HepG2 (cell line): ENCODE results near the gene PIP5K1C.

Experiments
- EP300 ChIP-seq, 3 experiments: sonication (generic) in 1 of 3; formaldehyde crosslinking in 1 of 3; IDR thresholded peaks; 2 replicates each; pipeline versions ENCODE4 v1.5.1 to v1.6.1; 2011 to 2020; ENCODE audit warnings: low read depth in 2 of 3, low read length in 2 of 3, borderline replicate concordance in 1 of 3, improper control_type of control experiment in 1 of 3, mild to moderate bottlenecking in 1 of 3, missing genetic modification reagents in 1 of 3, moderate library complexity in 1 of 3
- GTF3A ChIP-seq: sonication (generic); formaldehyde crosslinking; conservative IDR thresholded peaks from 2 replicates; pipeline ENCODE4 v1.4.0; 2020; ENCODE audit warnings: mild to moderate bottlenecking, missing genetic modification reagents
- GZF1 ChIP-seq: sonication (generic); formaldehyde crosslinking; IDR thresholded peaks from 2 replicates; pipeline ENCODE4 v1.5.1; 2020; ENCODE audit warnings: mild to moderate bottlenecking, missing genetic modification reagents
- HNRNPH1 ChIP-seq: fragments of 200-400 bp; formaldehyde crosslinking; optimal IDR thresholded peaks from 2 replicates; pipeline ENCODE3; 2017; ENCODE audit warnings: mild to moderate bottlenecking, low read depth, low read length
- MAZ ChIP-seq, 2 experiments: sonication (generic) in 1 of 2; formaldehyde crosslinking in 1 of 2; IDR thresholded peaks; 2 replicates each; pipeline versions ENCODE4 v1.5.0 to v1.6.1; 2012 to 2020; ENCODE audit warnings: low read depth in 2 of 2, mild to moderate bottlenecking in 2 of 2, borderline replicate concordance in 1 of 2, improper control_type of control experiment in 1 of 2, low read length in 1 of 2, missing genetic modification reagents in 1 of 2, moderate library complexity in 1 of 2
- ZBTB8A ChIP-seq: sonication (generic); formaldehyde crosslinking; IDR thresholded peaks from 2 replicates; pipeline ENCODE4 v1.4.0; 2020; ENCODE audit warnings: mild to moderate bottlenecking, low read depth, missing genetic modification reagents, borderline replicate concordance
- ZNF207 ChIP-seq: fragments of 450-650 bp; IDR thresholded peaks from 2 replicates; pipeline ENCODE4 v1.6.1; 2016; ENCODE audit warnings: antibody characterized with exemption, borderline replicate concordance
- ZSCAN21 ChIP-seq: sonication (generic); formaldehyde crosslinking; IDR thresholded peaks from 2 replicates; pipeline ENCODE4 v1.8.0; 2022; ENCODE audit warnings: mild to moderate bottlenecking, missing genetic modification reagents, moderate library complexity, borderline replicate concordance
- TF ChIP-seq, protein P1 (sequence below): sonication (generic); formaldehyde crosslinking; IDR thresholded peaks from 2 replicates; pipeline ENCODE4 v1.5.0; 2020; ENCODE audit warnings: mild to moderate bottlenecking, missing genetic modification reagents, moderate library complexity

- TF ChIP-seq GTF3A: no peak
- no peak for TF ChIP-seq ZSCAN21 (CRISPR knock-in tag)
- no peak for TF ChIP-seq ZNF207
- TF ChIP-seq EP300 (IDR thresholded peaks at IDR 0.05; ENCODE audit: low read depth in 2 of 2, low read length in 2 of 2): no peak
- no peak for TF ChIP-seq EP300 (CRISPR knock-in tag; IDR thresholded peaks at IDR 0.05; ENCODE audit: borderline replicate concordance)
- no peak for TF ChIP-seq ZBTB8A
- TF ChIP-seq HNRNPH1: no peak
- no peak for TF ChIP-seq MAZ (IDR thresholded peaks at IDR 0.05; ENCODE audit: borderline replicate concordance, low read depth, low read length)
- no peak for TF ChIP-seq MAZ (CRISPR knock-in tag; IDR thresholded peaks at IDR 0.05; ENCODE audit: low read depth)
- TF ChIP-seq, protein P1, sequence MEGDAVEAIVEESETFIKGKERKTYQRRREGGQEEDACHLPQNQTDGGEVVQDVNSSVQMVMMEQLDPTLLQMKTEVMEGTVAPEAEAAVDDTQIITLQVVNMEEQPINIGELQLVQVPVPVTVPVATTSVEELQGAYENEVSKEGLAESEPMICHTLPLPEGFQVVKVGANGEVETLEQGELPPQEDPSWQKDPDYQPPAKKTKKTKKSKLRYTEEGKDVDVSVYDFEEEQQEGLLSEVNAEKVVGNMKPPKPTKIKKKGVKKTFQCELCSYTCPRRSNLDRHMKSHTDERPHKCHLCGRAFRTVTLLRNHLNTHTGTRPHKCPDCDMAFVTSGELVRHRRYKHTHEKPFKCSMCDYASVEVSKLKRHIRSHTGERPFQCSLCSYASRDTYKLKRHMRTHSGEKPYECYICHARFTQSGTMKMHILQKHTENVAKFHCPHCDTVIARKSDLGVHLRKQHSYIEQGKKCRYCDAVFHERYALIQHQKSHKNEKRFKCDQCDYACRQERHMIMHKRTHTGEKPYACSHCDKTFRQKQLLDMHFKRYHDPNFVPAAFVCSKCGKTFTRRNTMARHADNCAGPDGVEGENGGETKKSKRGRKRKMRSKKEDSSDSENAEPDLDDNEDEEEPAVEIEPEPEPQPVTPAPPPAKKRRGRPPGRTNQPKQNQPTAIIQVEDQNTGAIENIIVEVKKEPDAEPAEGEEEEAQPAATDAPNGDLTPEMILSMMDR (CRISPR knock-in tag): no peak
- TF ChIP-seq GZF1 (CRISPR knock-in tag): no peak
Observed at GRCh38 chr19:3672993-3673392, 27.3 kb downstream of the PIP5K1C start.
